HG02759 (cell line): ENCODE results near the gene CCDC51.
"Not testable (repeated sequence)": the region's sequence is repeated elsewhere in the genome, so short reads cannot be mapped to it uniquely, and the experiment has no call there.

Source experiments
- ATAC-seq: cut with Tn5 transposase; IDR thresholded peaks from one replicate; pipeline ENCODE4 v1.9.1; 2021; ENCODE audit warnings: mild to moderate bottlenecking, moderate library complexity; ENCODE audit not compliant: unreplicated experiment

The CCDC51 gene

GRCh38 chr3:48466386-48467109 lies 26.6 kb upstream of the CCDC51 start:
- peak; percentile 5 for ATAC-seq

GRCh38 chr3:48465531-48466378 lies 25.8 kb upstream of the CCDC51 start:
- ATAC-seq = peak; percentile 89

- ATAC-seq = no peak
These were observed 25.3 kb upstream of the CCDC51 start for GRCh38 chr3:48465237-48465530.

GRCh38 chr3:48464713-48465221 lies 24.8 kb upstream of the CCDC51 start:
- no peak for ATAC-seq

- ATAC-seq = no peak
These were observed 23.8 kb upstream of the CCDC51 start for GRCh38 chr3:48463703-48464102.

- not testable (repeated sequence) for ATAC-seq
These were observed 21.8 kb upstream of the CCDC51 start for GRCh38 chr3:48461767-48462166.

GRCh38 chr3:48460517-48460902 lies 20.6 kb upstream of the CCDC51 start:
- ATAC-seq = no peak

GRCh38 chr3:48459773-48460516 lies 20.0 kb upstream of the CCDC51 start:
- no peak for ATAC-seq

- ATAC-seq = no peak
These were observed 19.4 kb upstream of the CCDC51 start for GRCh38 chr3:48459331-48459730.

GRCh38 chr3:48456456-48456855 lies 16.5 kb upstream of the CCDC51 start:
- ATAC-seq = no peak

- ATAC-seq = no peak
These were observed 11.4 kb upstream of the CCDC51 start for GRCh38 chr3:48451270-48451669.

- peak; percentile 94 for ATAC-seq
These were observed 6.7 kb upstream of the CCDC51 start, which contains the start of gene ATRIP for GRCh38 chr3:48446425-48447193. Gene ATRIP (plus strand): TSS chr3:48446737. CDS start chr3:48446846, 109 bp downstream.

- ATAC-seq = no peak
These were observed 6.1 kb upstream of the CCDC51 start for GRCh38 chr3:48446043-48446424.

GRCh38 chr3:48445277-48445882 lies 5.5 kb upstream of the CCDC51 start:
- no peak for ATAC-seq

- ATAC-seq = no peak
These were observed 2.0 kb upstream of the CCDC51 start for GRCh38 chr3:48441940-48442339.

- no peak for ATAC-seq
These were observed 655 bp upstream of the CCDC51 start for GRCh38 chr3:48440590-48440958.

GRCh38 chr3:48437812-48438211 lies 2.1 kb downstream of the CCDC51 start:
- no peak for ATAC-seq

GRCh38 chr3:48436855-48437254 lies 3.1 kb downstream of the CCDC51 start:
- ATAC-seq = no peak

GRCh38 chr3:48436477-48436787 lies 3.5 kb downstream of the CCDC51 start:
- ATAC-seq = no peak

GRCh38 chr3:48435774-48436476 lies 4.0 kb downstream of the CCDC51 start:
- no peak for ATAC-seq
